Hepatocyte (in vitro differentiated cells): ENCODE measurements around the gene SERINC4. TPM values are rescaled to one million over a fixed set of nuclear protein-coding genes. Genes with fewer than 3 reads are reported as not detected.

Source experiments
- DNase-seq: peaks from one replicate; pipeline ENCODE4 v3.0.0-alpha.2; 2016; ENCODE audit warnings: low spot score
- H2AFZ ChIP-seq: fragments of 200-600 bp; sonication (generic); 2 replicates; pipeline ENCODE4 v1.6.0; 2016; ENCODE audit warnings: antibody characterized with exemption, mild to moderate bottlenecking
- H3K27ac ChIP-seq: fragments of 200-600 bp; sonication (generic); 2 replicates; pipeline ENCODE4 v1.5.1; 2016; ENCODE audit warnings: mild to moderate bottlenecking
- H3K27me3 ChIP-seq: fragments of 200-600 bp; sonication (generic); 2 replicates; pipeline ENCODE4 v1.6.1; 2016
- H3K36me3 ChIP-seq: fragments of 200-600 bp; sonication (generic); replicated peaks from 2 replicates; pipeline ENCODE4 v1.5.1; 2016; ENCODE audit warnings: low read depth; ENCODE audit not compliant: insufficient read depth
- H3K4me1 ChIP-seq: fragments of 200-600 bp; sonication (generic); 2 replicates; pipeline ENCODE4 v1.5.1; 2016; ENCODE audit warnings: mild to moderate bottlenecking, moderate library complexity; ENCODE audit not compliant: insufficient read depth
- H3K4me2 ChIP-seq: fragments of 200-600 bp; sonication (generic); 2 replicates; pipeline ENCODE4 v1.6.0; 2016
- H3K4me3 ChIP-seq: fragments of 200-600 bp; sonication (generic); 2 replicates; pipeline ENCODE4 v1.5.1; 2016; ENCODE audit warnings: mild to moderate bottlenecking
- H3K79me2 ChIP-seq: fragments of 200-600 bp; sonication (generic); 2 replicates; pipeline ENCODE4 v1.6.0; 2017; ENCODE audit warnings: mild to moderate bottlenecking
- H3K9me2 ChIP-seq: fragments of 200-600 bp; sonication (generic); replicated peaks from 2 replicates; pipeline ENCODE4 v1.6.0; 2017; ENCODE audit warnings: mild to moderate bottlenecking; ENCODE audit not compliant: insufficient read depth
- H3K9me3 ChIP-seq: fragments of 200-600 bp; sonication (generic); 2 replicates; pipeline ENCODE4 v1.5.1; 2016; ENCODE audit warnings: low read depth, mild to moderate bottlenecking
- H4K20me1 ChIP-seq: fragments of 200-600 bp; sonication (generic); 2 replicates; pipeline ENCODE4 v1.6.0; 2016; ENCODE audit warnings: mild to moderate bottlenecking; ENCODE audit not compliant: insufficient read depth, poor library complexity, severe bottlenecking
- EZH2 ChIP-seq: fragments of 200-600 bp; sonication (generic); IDR thresholded peaks from 2 replicates; pipeline ENCODE4 v1.6.1; 2016; ENCODE audit warnings: antibody characterized with exemption, mild to moderate bottlenecking, borderline replicate concordance
- EZH2phosphoT487 ChIP-seq: fragments of 200-600 bp; sonication (generic); IDR thresholded peaks from one replicate; pipeline ENCODE4 v1.6.1; 2018; ENCODE audit warnings: antibody characterized with exemption, mild to moderate bottlenecking, low read depth, moderate library complexity; ENCODE audit not compliant: unreplicated experiment, severe bottlenecking
- WGBS: methylation state at CpG from one replicate; pipeline ENCODE4 v1.1.6; 2016; ENCODE audit warnings: low lambda C conversion rate; ENCODE audit errors: missing lambda C conversion rate; 5-methylcytosine and 5-hydroxymethylcytosine counted together
- polyA plus RNA-seq: library from polyadenylated mRNA; unstranded; fragments of >200 nt; fragmentation: Nextera tagmentation; extraction: Ambion mirVana; gene quantifications from 2 replicates; pipeline ENCODE4 v1.2.1, GENCODE V29; 2016
- total RNA-seq: library from RNA; depleted of rRNA; stranded (reverse); fragments of >200 nt; gene quantifications from 2 replicates; pipeline ENCODE4 v1.2.3, GENCODE V29; 2014
- TF ChIP-seq, protein P1 (sequence below): fragments of 200-600 bp; sonication (generic); IDR thresholded peaks from 2 replicates; pipeline ENCODE4 v1.5.1; 2016; ENCODE audit warnings: antibody characterized with exemption, mild to moderate bottlenecking; ENCODE audit not compliant: poor library complexity

Gene SERINC4
- total and polyA plus RNA-seq, 2 experiments from 2014 or later = 0.10 TPM; not detected in 1

DNA sequence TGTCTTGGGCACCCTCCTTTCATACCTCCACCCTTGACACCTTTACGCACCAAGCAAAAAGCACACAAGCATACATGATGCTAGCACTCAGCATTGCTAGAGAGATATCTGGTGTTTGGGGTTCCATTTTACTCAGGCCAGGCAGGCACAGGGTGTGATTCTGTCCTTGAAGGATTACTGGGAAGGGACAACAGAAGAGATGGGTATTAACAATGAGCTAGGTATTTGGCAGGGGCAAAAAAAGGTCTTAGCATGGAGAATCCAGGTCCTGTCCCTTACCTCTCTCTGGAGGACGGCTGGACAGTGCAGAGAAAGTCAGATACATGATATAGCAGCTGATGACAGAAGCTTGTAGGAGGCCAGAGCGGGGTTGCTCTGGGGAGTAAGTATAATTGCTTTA lies 3.5 kb downstream of the SERINC4 start:
- H3K4me1 ChIP-seq = peaks cover 44% of the 10 kb centered on the region

DNA sequence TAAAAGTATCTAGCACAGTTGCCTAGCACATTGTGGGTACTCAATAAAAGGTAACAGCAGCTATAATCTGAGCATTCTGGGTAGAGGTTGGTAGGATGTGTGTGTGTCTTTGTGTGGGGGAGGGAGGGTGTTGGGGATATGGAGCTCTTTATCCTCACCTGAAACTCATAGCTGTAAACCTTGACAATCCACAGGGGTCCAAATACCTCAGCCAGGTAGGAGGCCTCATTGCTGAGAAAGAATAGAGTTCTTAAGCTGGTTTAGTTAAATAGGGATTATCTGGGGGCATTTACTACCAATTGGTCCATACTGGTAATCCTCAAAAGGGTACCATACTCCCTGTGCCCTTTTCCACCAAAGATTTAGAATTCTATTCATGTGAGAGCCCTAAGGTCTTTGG lies 4.0 kb downstream of the SERINC4 start:
- DNase-seq = no peak
- no peaks in the 10 kb centered on the region for H3K27me3 ChIP-seq
- peaks cover 36% of the 10 kb centered on the region for H3K79me2 ChIP-seq
- TF ChIP-seq EZH2phosphoT487 = no peak
- TF ChIP-seq EZH2 = no peak
- TF ChIP-seq, protein P1, sequence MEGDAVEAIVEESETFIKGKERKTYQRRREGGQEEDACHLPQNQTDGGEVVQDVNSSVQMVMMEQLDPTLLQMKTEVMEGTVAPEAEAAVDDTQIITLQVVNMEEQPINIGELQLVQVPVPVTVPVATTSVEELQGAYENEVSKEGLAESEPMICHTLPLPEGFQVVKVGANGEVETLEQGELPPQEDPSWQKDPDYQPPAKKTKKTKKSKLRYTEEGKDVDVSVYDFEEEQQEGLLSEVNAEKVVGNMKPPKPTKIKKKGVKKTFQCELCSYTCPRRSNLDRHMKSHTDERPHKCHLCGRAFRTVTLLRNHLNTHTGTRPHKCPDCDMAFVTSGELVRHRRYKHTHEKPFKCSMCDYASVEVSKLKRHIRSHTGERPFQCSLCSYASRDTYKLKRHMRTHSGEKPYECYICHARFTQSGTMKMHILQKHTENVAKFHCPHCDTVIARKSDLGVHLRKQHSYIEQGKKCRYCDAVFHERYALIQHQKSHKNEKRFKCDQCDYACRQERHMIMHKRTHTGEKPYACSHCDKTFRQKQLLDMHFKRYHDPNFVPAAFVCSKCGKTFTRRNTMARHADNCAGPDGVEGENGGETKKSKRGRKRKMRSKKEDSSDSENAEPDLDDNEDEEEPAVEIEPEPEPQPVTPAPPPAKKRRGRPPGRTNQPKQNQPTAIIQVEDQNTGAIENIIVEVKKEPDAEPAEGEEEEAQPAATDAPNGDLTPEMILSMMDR = no peak
- H2AFZ ChIP-seq = no peak overlapping the region
- H3K4me3 ChIP-seq = no peak overlapping the region
- peaks cover 43% of the 10 kb centered on the region for H3K4me1 ChIP-seq
- H3K36me3 ChIP-seq = no peaks in the 10 kb centered on the region
- peak overlapping the region; percentile 96 for H3K27ac ChIP-seq
- H3K9me2 ChIP-seq = no peaks in the 10 kb centered on the region
- no peak overlapping the region for H3K4me2 ChIP-seq
- peaks cover 11% of the 10 kb centered on the region for H4K20me1 ChIP-seq
- H3K9me3 ChIP-seq = no peaks in the 10 kb centered on the region

More for the DNA sequence above, 3.5 kb downstream of the SERINC4 start:
- H3K9me3 ChIP-seq = no peaks in the 10 kb centered on the region
- H3K79me2 ChIP-seq = peaks cover 42% of the 10 kb centered on the region
- no peaks in the 10 kb centered on the region for H3K9me2 ChIP-seq
- WGBS = 96% methylated on average over 3 of the region's 3 CpGs
- no peaks in the 10 kb centered on the region for H3K36me3 ChIP-seq
- peaks cover 11% of the 10 kb centered on the region for H4K20me1 ChIP-seq
- no peak for DNase-seq
- no peaks in the 10 kb centered on the region for H3K27me3 ChIP-seq
- H3K27ac ChIP-seq = peak overlapping the region; percentile 96
- no peak overlapping the region for H3K4me3 ChIP-seq
- no peak overlapping the region for H2AFZ ChIP-seq
- H3K4me2 ChIP-seq = no peak overlapping the region
- TF ChIP-seq, protein P1 = no peak
- TF ChIP-seq EZH2phosphoT487 (no peak), EZH2 (no peak)

DNA sequence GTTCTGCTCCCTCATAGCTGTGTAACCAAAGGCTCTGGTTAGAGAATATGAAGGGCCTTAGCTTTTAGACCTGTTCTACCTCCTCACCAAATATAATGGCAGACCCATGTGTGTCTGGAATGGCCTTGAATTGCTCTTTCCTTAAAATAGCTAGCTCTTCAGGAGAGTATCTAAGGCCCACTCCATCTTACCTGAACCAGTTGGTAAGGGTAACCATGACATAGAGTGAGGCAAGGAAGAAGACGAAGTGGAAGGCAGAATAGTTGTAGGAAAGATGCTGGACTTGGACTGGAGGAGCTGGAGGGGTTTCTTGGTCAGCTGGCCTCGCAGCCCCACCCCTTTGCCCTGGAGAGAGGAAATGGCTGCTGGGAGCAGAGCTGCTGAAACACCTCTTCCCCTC lies 4.8 kb downstream of the SERINC4 start:
- Histone ChIP-seq H3K9me3 (no peaks in the 10 kb centered on the region), H3K4me3 (no peak overlapping the region), H3K27me3 (no peaks in the 10 kb centered on the region), H3K4me2 (peak overlapping the region; percentile 90), H3K9me2 (no peaks in the 10 kb centered on the region), H3K4me1 (peaks cover 43% of the 10 kb centered on the region), H3K36me3 (no peaks in the 10 kb centered on the region), H2AFZ (no peak overlapping the region), H4K20me1 (peaks cover 11% of the 10 kb centered on the region), H3K27ac (peak overlapping the region; percentile 96), H3K79me2 (peaks cover 36% of the 10 kb centered on the region)
- WGBS = 97% methylated on average over 2 of the region's 2 CpGs
- no peak for DNase-seq
- TF ChIP-seq EZH2phosphoT487 = no peak

DNA sequence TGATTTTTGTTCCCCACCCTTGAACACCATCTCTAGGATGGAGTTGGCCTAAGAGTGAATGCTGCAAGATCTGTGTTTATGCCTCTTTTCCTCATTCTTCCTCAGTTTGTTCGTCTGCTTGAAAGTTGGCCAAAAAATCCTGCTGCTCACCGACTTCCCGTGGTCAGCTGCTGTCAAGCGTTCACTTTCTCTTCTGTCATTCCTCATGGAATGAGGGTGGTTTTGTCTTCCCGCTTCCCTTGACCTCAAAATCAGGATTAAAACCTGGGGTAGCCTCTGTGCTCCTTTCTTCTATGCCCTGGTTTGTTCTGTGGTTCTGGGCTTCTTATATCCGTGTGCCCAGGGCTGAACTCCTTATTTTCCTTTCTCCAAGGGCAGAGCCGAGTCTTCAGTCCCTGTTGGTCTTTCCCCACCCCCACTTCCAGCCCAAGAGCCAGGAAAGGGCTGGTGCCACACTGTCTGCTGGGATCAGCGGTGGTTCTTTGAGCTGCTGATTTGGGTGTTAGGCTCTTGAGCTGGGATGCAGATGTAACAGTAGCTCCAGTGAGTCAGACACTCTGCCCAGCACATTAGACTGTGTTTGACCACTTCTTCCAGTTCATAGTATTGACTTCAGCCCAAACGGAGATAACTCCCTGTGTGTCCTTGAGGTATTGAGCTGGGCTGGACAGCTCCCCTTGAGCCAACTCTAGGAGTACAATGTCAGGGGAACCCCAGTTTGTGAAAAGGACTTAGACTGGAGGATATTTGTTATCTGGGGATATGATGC lies 5.6 kb downstream of the SERINC4 start:
- 78% methylated on average over 9 of the region's 9 CpGs for WGBS

More for the DNA sequence above, 5.6 kb downstream of the SERINC4 start:
- Histone ChIP-seq H3K27me3 (no peaks in the 10 kb centered on the region), H3K4me1 (peaks cover 36% of the 10 kb centered on the region), H3K27ac (peak overlapping the region; percentile 96), H4K20me1 (peaks cover 11% of the 10 kb centered on the region), H3K36me3 (no peaks in the 10 kb centered on the region), H3K9me2 (no peaks in the 10 kb centered on the region), H3K4me3 (no peak overlapping the region), H3K79me2 (peaks cover 36% of the 10 kb centered on the region), H3K9me3 (no peaks in the 10 kb centered on the region), H2AFZ (no peak overlapping the region), H3K4me2 (peak overlapping the region; percentile 90)
- no peak for DNase-seq
- TF ChIP-seq, protein P1 = no peak
- TF ChIP-seq EZH2phosphoT487 (no peak), EZH2 (no peak)
